B cell (primary cell): Measurements from ENCODE around the gene ZNF354B. TPM values are rescaled to one million over a fixed set of nuclear protein-coding genes. Genes with fewer than 3 reads are reported as not detected.

Source experiments
- ATAC-seq: fragments of 200-7000 bp; cut with Tn5 transposase; one replicate; pipeline ENCODE4 v1.10.0; 2021; ENCODE audit warnings: low read depth, mild to moderate bottlenecking, moderate number of reproducible peaks, moderate library complexity
- CTCF ChIA-PET: fragments of 350-600 bp; sonication (Branson Sonifier 250); formaldehyde crosslinking; loops from one replicate; lab custom pipeline; 2021; ENCODE audit warnings: antibody characterized with exemption, inconsistent platforms; lab: Charles Lee
- POLR2A ChIA-PET: fragments of 350-600 bp; sonication (Branson Sonifier 250); formaldehyde crosslinking; loops from one replicate; lab custom pipeline; 2021; ENCODE audit warnings: antibody characterized with exemption; lab: Charles Lee
- DNase-seq: peaks from one replicate; pipeline ENCODE4 v3.0.0; 2013
- H2AFZ ChIP-seq: 2 replicates; pipeline ENCODE4 v1.6.1; 2012; ENCODE audit warnings: mild to moderate bottlenecking, low read depth, low read length; ENCODE audit not compliant: insufficient read depth, poor library complexity, severe bottlenecking
- H3K27ac ChIP-seq, 2 donors: 1 replicate in 1 of 2; 2 replicates in 1 of 2; pipeline ENCODE4 v1.5.1; 2012 to 2013; ENCODE audit warnings: low read length in 2 of 2, mild to moderate bottlenecking in 2 of 2, moderate library complexity in 1 of 2
- H3K27me3 ChIP-seq, 4 experiments: fragments of 200-600 bp in 1 of 4; sonication (generic) in 1 of 4; replicated peaks in 1 of 4; 1 replicate in 2 of 4; 2 replicates in 2 of 4; pipeline versions ENCODE4 v1.6.1 to v1.7.0; 2013 to 2016; ENCODE audit warnings: low read length in 3 of 4, mild to moderate bottlenecking in 2 of 4, mixed read lengths in 1 of 4, moderate library complexity in 1 of 4; ENCODE audit not compliant: insufficient read depth in 4 of 4, control insufficient read depth in 3 of 4; ENCODE audit errors: control extremely low read depth in 1 of 4
- H3K36me3 ChIP-seq, 2 experiments: replicated peaks in 1 of 2; 1 replicate in 1 of 2; 2 replicates in 1 of 2; pipeline versions ENCODE4 v1.6.1 to v1.7.1; 2013; ENCODE audit warnings: low read length in 1 of 2; ENCODE audit not compliant: insufficient read depth in 2 of 2, control insufficient read depth in 1 of 2; ENCODE audit errors: control extremely low read depth in 1 of 2, extremely low read depth in 1 of 2
- H3K4me1 ChIP-seq, 2 donors: fragments of 200-600 bp in 1 of 2; sonication (generic) in 1 of 2; 1 replicate in 1 of 2; 2 replicates in 1 of 2; pipeline versions ENCODE4 v1.5.1 to v1.6.1; 2013 to 2017; ENCODE audit warnings: low read length in 2 of 2; ENCODE audit not compliant: control insufficient read depth in 2 of 2, insufficient read depth in 2 of 2
- H3K4me2 ChIP-seq: replicated peaks from 2 replicates; pipeline ENCODE3; 2012; ENCODE audit warnings: mild to moderate bottlenecking, low read depth, low read length; ENCODE audit not compliant: poor library complexity, severe bottlenecking
- H3K4me3 ChIP-seq, 5 experiments: fragments of 200-600 bp in 1 of 5; sonication (generic) in 1 of 5; 1 replicate in 3 of 5; 2 replicates in 2 of 5; pipeline versions ENCODE4 v1.5.1 to v1.7.0; 2011 to 2016; ENCODE audit warnings: low read length in 4 of 5, mild to moderate bottlenecking in 4 of 5, low read depth in 2 of 5, control low read depth in 1 of 5, moderate library complexity in 1 of 5; ENCODE audit not compliant: insufficient read depth in 1 of 5; ENCODE audit errors: control extremely low read depth in 1 of 5, extremely low read depth in 1 of 5
- H3K79me2 ChIP-seq: fragments of 200-600 bp; sonication (generic); one replicate; pipeline ENCODE4 v1.6.0; 2016; ENCODE audit warnings: low read length; ENCODE audit not compliant: control insufficient read depth, insufficient read depth
- H3K9ac ChIP-seq: fragments of 200-600 bp; sonication (generic); 2 replicates; pipeline ENCODE4 v1.6.1; 2017; ENCODE audit warnings: mild to moderate bottlenecking, low read length, moderate library complexity
- H3K9me3 ChIP-seq, 3 donors: one replicate each; pipeline versions ENCODE4 v1.6.1 to v1.7.1; 2013; ENCODE audit warnings: low read length in 2 of 3; ENCODE audit not compliant: control insufficient read depth in 2 of 3, insufficient read depth in 1 of 3; ENCODE audit errors: control extremely low read depth in 1 of 3
- H4K20me1 ChIP-seq: 2 replicates; pipeline ENCODE4 v1.6.0; 2012; ENCODE audit warnings: mild to moderate bottlenecking, low read length; ENCODE audit not compliant: insufficient read depth, control insufficient read depth, poor library complexity, severe bottlenecking
- H3K27ac Mint-ChIP-seq: one replicate; pipeline ENCODE4 v1.8.0; 2021; ENCODE audit warnings: mixed read lengths
- H3K27me3 Mint-ChIP-seq: one replicate; pipeline ENCODE4 v1.8.0; 2021; ENCODE audit warnings: mixed read lengths
- H3K4me1 Mint-ChIP-seq: one replicate; pipeline ENCODE4 v1.8.0; 2021; ENCODE audit warnings: mixed read lengths
- H3K4me3 Mint-ChIP-seq: one replicate; pipeline ENCODE4 v1.8.0; 2021; ENCODE audit warnings: mixed read lengths
- H3K9me3 Mint-ChIP-seq: one replicate; pipeline ENCODE4 v1.8.0; 2022; ENCODE audit warnings: mixed read lengths; ENCODE audit not compliant: insufficient read depth
- CTCF ChIP-seq: fragments of 200-600 bp; IDR thresholded peaks from one replicate; pipeline ENCODE4 v1.8.0; 2022; ENCODE audit warnings: antibody characterized with exemption, mild to moderate bottlenecking
- EZH2 ChIP-seq: IDR thresholded peaks from 2 replicates; pipeline ENCODE4 v1.6.1; 2012; ENCODE audit warnings: borderline replicate concordance, low read depth, mild to moderate bottlenecking, moderate library complexity, low read length; ENCODE audit not compliant: insufficient read depth, poor library complexity, severe bottlenecking
- WGBS: methylation state at CpG from one replicate; pipeline ENCODE4 v1.1.5; 2013; ENCODE audit warnings: missing lambda C conversion rate; ENCODE audit not compliant: insufficient coverage; 5-methylcytosine and 5-hydroxymethylcytosine counted together
- intact Hi-C: fragments of 100-400 bp; cut with micrococcal nuclease; formaldehyde crosslinking; loops from one replicate; pipeline ENCODE4 v1.10.0; 2022
- polyA plus RNA-seq: library from polyadenylated mRNA; depleted of rRNA; stranded (reverse); fragments of >200 nt; gene quantifications from 2 replicates; pipeline ENCODE4 v1.2.3, GENCODE V29; 2012
- total RNA-seq, 2 donors: library from RNA; stranded (reverse); fragments of 120-200 nt in 1 of 2; gene quantifications; 1 replicate in 1 of 2; 2 replicates in 1 of 2; pipeline versions ENCODE4 v1.2.3 to v1.2.4, GENCODE V29; 2013 to 2022

Gene ZNF354B
- total and polyA plus RNA-seq, 2 donors (not counting 1 experiment from before 2014, with no cell fraction given): 19.5 to 34.6 TPM

GRCh38 chr5:178849316-178849715, 10.4 kb upstream of the ZNF354B start:
- 48% methylated on average over 5 of the region's 5 CpGs for WGBS
- H3K27me3 ChIP-seq: no peaks in the 10 kb centered on the region

DNA sequence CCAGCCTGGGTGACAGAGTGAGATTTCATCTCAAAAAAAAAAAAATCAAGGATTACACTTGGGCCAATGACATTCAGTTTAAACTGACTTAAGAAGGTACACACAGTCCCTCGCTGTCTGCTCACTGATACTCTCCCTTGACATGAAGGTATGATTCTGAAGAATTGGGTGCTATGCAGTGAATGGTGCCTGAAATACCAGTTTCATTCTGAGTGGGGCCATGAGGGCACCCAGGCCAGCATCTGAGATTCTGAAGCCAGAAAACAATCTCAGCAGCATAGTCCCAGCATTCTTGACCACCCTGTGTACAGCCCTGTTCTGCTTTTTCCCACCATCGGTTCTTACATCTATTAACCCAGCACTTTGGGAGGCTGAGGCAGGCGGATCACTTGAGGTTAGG, 7.8 kb upstream of the ZNF354B start:
- DNase-seq: no peak
- Histone ChIP-seq H3K4me3 (no peak overlapping the region), H3K27ac (no peak overlapping the region), H3K9me3 (no peaks in the 10 kb centered on the region), H3K27me3 (peaks cover 0 to 7% (median 0%) of the 10 kb centered on the region in 4 experiments), H3K9ac (no peak overlapping the region), H3K4me2 (no peak overlapping the region), H2AFZ (no peak overlapping the region), H3K4me1 (no peaks in the 10 kb centered on the region), H4K20me1 (no peaks in the 10 kb centered on the region), H3K79me2 (no peaks in the 10 kb centered on the region), H3K36me3 (no peaks in the 10 kb centered on the region)
- no peak for ATAC-seq
- H3K9me3 Mint-ChIP-seq: no peaks in the 10 kb centered on the region
- ChIA-PET POLR2A (no interaction called here), CTCF (no interaction called here)
- H3K4me1 Mint-ChIP-seq: no peaks in the 10 kb centered on the region
- intact Hi-C loops: no loop called here
- no peak overlapping the region for H3K4me3 Mint-ChIP-seq
- H3K27ac Mint-ChIP-seq: no peak overlapping the region
- TF ChIP-seq EZH2 (no peak), CTCF (no peak)
- 93% methylated on average over 3 of the region's 3 CpGs for WGBS
- H3K27me3 Mint-ChIP-seq: peaks cover 25% of the 10 kb centered on the region

More at GRCh38 chr5:178849316-178849715, 10.4 kb upstream of the ZNF354B start:
- ATAC-seq: no peak
- Histone ChIP-seq H3K4me3 (no peak overlapping the region), H2AFZ (no peak overlapping the region), H3K9me3 (no peaks in the 10 kb centered on the region), H3K4me2 (no peak overlapping the region), H3K27ac (no peak overlapping the region), H3K4me1 (no peaks in the 10 kb centered on the region), H3K36me3 (no peaks in the 10 kb centered on the region), H4K20me1 (no peaks in the 10 kb centered on the region), H3K9ac (no peak overlapping the region), H3K79me2 (no peaks in the 10 kb centered on the region)
- ChIA-PET CTCF (no interaction called here), POLR2A (no interaction called here)
- no peak for TF ChIP-seq EZH2
- TF ChIP-seq CTCF: no peak
- Mint-ChIP-seq H3K27ac (no peak overlapping the region), H3K4me3 (no peak overlapping the region), H3K9me3 (no peaks in the 10 kb centered on the region), H3K4me1 (no peaks in the 10 kb centered on the region), H3K27me3 (peaks cover 17% of the 10 kb centered on the region)
- intact Hi-C loops: no loop called here
- no peak for DNase-seq
